GM23338 (cell line): ENCODE data around the gene SPAG16. TPM values are rescaled to one million over a fixed set of nuclear protein-coding genes. Genes with fewer than 3 reads are reported as not detected.
"Not testable (repeated sequence)": the region's sequence is repeated elsewhere in the genome, so short reads cannot be mapped to it uniquely, and the experiment has no call there.

ENCODE experiments used
- ATAC-seq: fragments of 200-7000 bp; cut with Tn5 transposase; 3 replicates; pipeline ENCODE4 v1.9.1; 2020
- DNase-seq: peaks from one replicate; pipeline ENCODE4 v3.0.0-alpha.2; 2015; ENCODE audit warnings: low spot score
- H2AFZ ChIP-seq: fragments of 200-600 bp; sonication (generic); 2 replicates; pipeline ENCODE4 v1.8.0; 2016; ENCODE audit warnings: antibody characterized with exemption, mild to moderate bottlenecking, moderate library complexity
- H3F3A ChIP-seq: fragments of 200-600 bp; sonication (generic); replicated peaks from 2 replicates; pipeline ENCODE4 v1.8.0; 2017; ENCODE audit warnings: antibody characterized with exemption, mixed run types, low read depth
- H3K27ac ChIP-seq: fragments of 200-600 bp; sonication (generic); 2 replicates; pipeline ENCODE4 v1.6.1; 2016; ENCODE audit warnings: low read depth
- H3K27me3 ChIP-seq: fragments of 200-600 bp; sonication (generic); 2 replicates; pipeline ENCODE4 v1.8.0; 2016; ENCODE audit warnings: mild to moderate bottlenecking, mixed run types, moderate library complexity; ENCODE audit not compliant: insufficient read depth
- H3K36me3 ChIP-seq: fragments of 200-600 bp; sonication (generic); 2 replicates; pipeline ENCODE4 v1.8.0; 2016; ENCODE audit warnings: mild to moderate bottlenecking; ENCODE audit not compliant: insufficient read depth
- H3K4me1 ChIP-seq: fragments of 200-600 bp; sonication (generic); 2 replicates; pipeline ENCODE4 v1.8.0; 2016; ENCODE audit warnings: mild to moderate bottlenecking, moderate library complexity; ENCODE audit not compliant: insufficient read depth
- H3K4me2 ChIP-seq: fragments of 200-600 bp; sonication (generic); 2 replicates; pipeline ENCODE4 v1.7.1; 2017; ENCODE audit warnings: mixed run types
- H3K4me3 ChIP-seq: fragments of 200-600 bp; sonication (generic); 2 replicates; pipeline ENCODE4 v1.6.1; 2016; ENCODE audit warnings: mixed run types
- H3K79me2 ChIP-seq: fragments of 200-600 bp; sonication (generic); replicated peaks from 2 replicates; pipeline ENCODE4 v1.8.0; 2017; ENCODE audit warnings: mild to moderate bottlenecking; ENCODE audit not compliant: insufficient read depth
- H3K9me2 ChIP-seq: fragments of 200-600 bp; sonication (generic); 2 replicates; pipeline ENCODE4 v1.8.0; 2017; ENCODE audit not compliant: insufficient read depth
- H4K20me1 ChIP-seq: fragments of 200-600 bp; sonication (generic); replicated peaks from 2 replicates; pipeline ENCODE4 v1.8.0; 2017; ENCODE audit warnings: mild to moderate bottlenecking; ENCODE audit not compliant: insufficient read depth
- H3K27ac Mint-ChIP-seq: 2 replicates; pipeline ENCODE4 v1.8.0; 2020; ENCODE audit warnings: inconsistent platforms, mild to moderate bottlenecking, moderate library complexity, mixed read lengths
- H3K27me3 Mint-ChIP-seq: 3 replicates; pipeline ENCODE4 v1.8.0; 2022; ENCODE audit warnings: low read depth, mild to moderate bottlenecking, moderate library complexity, mixed read lengths, inconsistent platforms; ENCODE audit not compliant: insufficient read depth, poor library complexity
- H3K36me3 Mint-ChIP-seq: 3 replicates; pipeline ENCODE4 v1.8.0; 2021; ENCODE audit warnings: low read depth, mild to moderate bottlenecking, inconsistent platforms, moderate library complexity, mixed read lengths
- H3K4me1 Mint-ChIP-seq: 3 replicates; pipeline ENCODE4 v1.8.0; 2020; ENCODE audit warnings: mild to moderate bottlenecking, inconsistent platforms, mixed read lengths
- H3K4me3 Mint-ChIP-seq: 3 replicates; pipeline ENCODE4 v1.8.0; 2021; ENCODE audit warnings: moderate library complexity, mild to moderate bottlenecking, inconsistent platforms, mixed read lengths
- H3K9me3 Mint-ChIP-seq: 3 replicates; pipeline ENCODE4 v1.8.0; 2020; ENCODE audit warnings: moderate library complexity, mild to moderate bottlenecking, inconsistent platforms, mixed read lengths
- CREB1 ChIP-seq: fragments of 250-450 bp; sonication (Bioruptor Pico); IDR thresholded peaks from 2 replicates; pipeline ENCODE4 v1.5.0; 2020; ENCODE audit warnings: low read depth, mild to moderate bottlenecking, moderate library complexity
- EZH2 ChIP-seq: fragments of 200-600 bp; sonication (generic); IDR thresholded peaks from one replicate; pipeline ENCODE4 v1.8.0; 2017; ENCODE audit warnings: antibody characterized with exemption, mild to moderate bottlenecking, low read depth; ENCODE audit not compliant: unreplicated experiment
- EZH2phosphoT487 ChIP-seq: fragments of 200-600 bp; sonication (generic); IDR thresholded peaks from one replicate; pipeline ENCODE4 v1.8.1; 2018; ENCODE audit warnings: antibody characterized with exemption; ENCODE audit not compliant: unreplicated experiment
- JUNB ChIP-seq: IDR thresholded peaks from one replicate; pipeline ENCODE4 v1.6.1; 2016; ENCODE audit warnings: antibody characterized with exemption; ENCODE audit not compliant: unreplicated experiment
- STAT1 ChIP-seq: IDR thresholded peaks from one replicate; pipeline ENCODE4 v1.6.1; 2016; ENCODE audit warnings: antibody characterized with exemption; ENCODE audit not compliant: unreplicated experiment
- ZNF114 ChIP-seq: fragments of 250-450 bp; sonication (Bioruptor Pico); IDR thresholded peaks from 2 replicates; pipeline ENCODE4 v1.5.0; 2020; ENCODE audit warnings: mild to moderate bottlenecking, moderate library complexity
- polyA plus RNA-seq: library from polyadenylated mRNA; unstranded; fragments of >200 nt; fragmentation: Nextera tagmentation; extraction: Ambion mirVana; gene quantifications from 2 replicates; pipeline ENCODE4 v1.2.1, GENCODE V29; 2016
- total RNA-seq: library from RNA; depleted of rRNA; stranded (reverse); fragments of >200 nt; shearing (Covaris generic); gene quantifications from 2 replicates; pipeline ENCODE4 v1.2.3, GENCODE V29; 2014
- TF ChIP-seq, protein P1 (sequence below): IDR thresholded peaks from one replicate; pipeline ENCODE4 v1.6.1; 2018; ENCODE audit warnings: antibody characterized with exemption; ENCODE audit not compliant: unreplicated experiment
- TF ChIP-seq, protein P2 (sequence below): fragments of 250-450 bp; sonication (Bioruptor Pico); IDR thresholded peaks from 2 replicates; pipeline ENCODE4 v1.5.0; 2020; ENCODE audit warnings: mild to moderate bottlenecking, moderate library complexity
- TF ChIP-seq, protein P3 (sequence below): IDR thresholded peaks from 2 replicates; pipeline ENCODE4 v1.6.1; 2016; ENCODE audit warnings: antibody characterized with exemption
- TF ChIP-seq, protein P4 (sequence below), 2 experiments: fragments of 200-600 bp in 1 of 2; sonication (generic) in 1 of 2; conservative IDR thresholded peaks; 2 replicates each; pipeline versions ENCODE4 v1.5.1 to v1.6.1; 2016 to 2017; ENCODE audit warnings: antibody characterized with exemption in 2 of 2, low read depth in 2 of 2, mild to moderate bottlenecking in 2 of 2, moderate library complexity in 1 of 2

The SPAG16 gene
- total and polyA plus RNA-seq, 2 experiments from 2014 or later, result 19.7 to 47.8 TPM

DNA sequence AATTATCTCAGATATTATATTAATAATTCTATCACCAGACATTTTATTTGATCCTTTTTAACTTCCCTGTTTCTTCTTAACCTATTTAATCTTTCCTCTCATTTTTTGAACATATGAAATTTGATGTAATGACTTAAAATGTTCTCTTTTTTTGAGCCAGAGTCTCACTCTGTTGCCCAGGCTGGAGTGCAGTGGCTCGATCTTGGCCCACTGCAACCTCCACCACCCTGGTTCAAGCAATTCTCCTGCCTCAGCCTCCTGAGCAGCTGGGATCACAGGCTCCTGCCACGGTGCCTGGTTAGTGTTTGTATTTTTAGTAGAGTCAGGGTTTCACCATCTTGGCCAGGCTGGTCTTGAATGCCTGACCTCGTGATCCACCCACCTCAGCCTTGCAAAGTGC, 404.6 kb downstream of the SPAG16 start:
- H3K4me1 ChIP-seq, result 0 out of 2 replicates have a peak, but pooled peaks cover 10% of the 10 kb centered on the region
- ATAC-seq, H3K36me3 ChIP-seq, H3F3A ChIP-seq, H3K4me3 ChIP-seq, DNase-seq, H2AFZ ChIP-seq, H3K9me2 ChIP-seq, H4K20me1 ChIP-seq, H3K79me2 ChIP-seq, H3K4me2 ChIP-seq, H3K27me3 ChIP-seq, H3K27me3 Mint-ChIP-seq, H3K4me3 Mint-ChIP-seq: not testable (repeated sequence)
- Mint-ChIP-seq H3K4me1 (peaks cover 22% of the 10 kb centered on the region), H3K27ac (peak overlapping the region; percentile 93), H3K36me3 (peaks cover 56% of the 10 kb centered on the region), H3K9me3 (peaks cover 34% of the 10 kb centered on the region)
- H3K27ac ChIP-seq, result peak overlapping the region; percentile 70

DNA sequence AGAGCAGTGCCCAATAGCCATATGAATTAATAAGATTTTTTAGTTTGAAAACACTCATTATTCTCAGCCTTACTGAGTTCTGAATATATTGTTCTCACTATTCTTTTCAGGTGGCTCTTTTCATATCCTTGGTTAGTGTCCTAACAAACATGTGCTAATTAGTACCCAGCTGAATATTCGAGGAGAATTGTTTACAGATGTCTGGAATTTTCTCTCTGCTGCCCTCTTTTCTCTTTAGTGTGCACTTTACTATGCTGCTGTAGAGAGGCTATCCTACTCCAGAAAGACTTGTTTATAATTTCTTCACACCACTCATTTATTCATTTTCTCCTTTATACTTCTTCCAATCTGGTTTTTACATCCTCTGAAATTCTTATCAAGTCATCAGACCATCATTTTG, 405.3 kb downstream of the SPAG16 start:
- no peak overlapping the region for H3K27ac Mint-ChIP-seq
- H4K20me1 ChIP-seq, result no peaks in the 10 kb centered on the region
- H2AFZ ChIP-seq, result no peak overlapping the region
- TF ChIP-seq, protein P1, sequence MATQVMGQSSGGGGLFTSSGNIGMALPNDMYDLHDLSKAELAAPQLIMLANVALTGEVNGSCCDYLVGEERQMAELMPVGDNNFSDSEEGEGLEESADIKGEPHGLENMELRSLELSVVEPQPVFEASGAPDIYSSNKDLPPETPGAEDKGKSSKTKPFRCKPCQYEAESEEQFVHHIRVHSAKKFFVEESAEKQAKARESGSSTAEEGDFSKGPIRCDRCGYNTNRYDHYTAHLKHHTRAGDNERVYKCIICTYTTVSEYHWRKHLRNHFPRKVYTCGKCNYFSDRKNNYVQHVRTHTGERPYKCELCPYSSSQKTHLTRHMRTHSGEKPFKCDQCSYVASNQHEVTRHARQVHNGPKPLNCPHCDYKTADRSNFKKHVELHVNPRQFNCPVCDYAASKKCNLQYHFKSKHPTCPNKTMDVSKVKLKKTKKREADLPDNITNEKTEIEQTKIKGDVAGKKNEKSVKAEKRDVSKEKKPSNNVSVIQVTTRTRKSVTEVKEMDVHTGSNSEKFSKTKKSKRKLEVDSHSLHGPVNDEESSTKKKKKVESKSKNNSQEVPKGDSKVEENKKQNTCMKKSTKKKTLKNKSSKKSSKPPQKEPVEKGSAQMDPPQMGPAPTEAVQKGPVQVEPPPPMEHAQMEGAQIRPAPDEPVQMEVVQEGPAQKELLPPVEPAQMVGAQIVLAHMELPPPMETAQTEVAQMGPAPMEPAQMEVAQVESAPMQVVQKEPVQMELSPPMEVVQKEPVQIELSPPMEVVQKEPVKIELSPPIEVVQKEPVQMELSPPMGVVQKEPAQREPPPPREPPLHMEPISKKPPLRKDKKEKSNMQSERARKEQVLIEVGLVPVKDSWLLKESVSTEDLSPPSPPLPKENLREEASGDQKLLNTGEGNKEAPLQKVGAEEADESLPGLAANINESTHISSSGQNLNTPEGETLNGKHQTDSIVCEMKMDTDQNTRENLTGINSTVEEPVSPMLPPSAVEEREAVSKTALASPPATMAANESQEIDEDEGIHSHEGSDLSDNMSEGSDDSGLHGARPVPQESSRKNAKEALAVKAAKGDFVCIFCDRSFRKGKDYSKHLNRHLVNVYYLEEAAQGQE, result no peak
- TF ChIP-seq JUNB, result no peak
- TF ChIP-seq, protein P2, sequence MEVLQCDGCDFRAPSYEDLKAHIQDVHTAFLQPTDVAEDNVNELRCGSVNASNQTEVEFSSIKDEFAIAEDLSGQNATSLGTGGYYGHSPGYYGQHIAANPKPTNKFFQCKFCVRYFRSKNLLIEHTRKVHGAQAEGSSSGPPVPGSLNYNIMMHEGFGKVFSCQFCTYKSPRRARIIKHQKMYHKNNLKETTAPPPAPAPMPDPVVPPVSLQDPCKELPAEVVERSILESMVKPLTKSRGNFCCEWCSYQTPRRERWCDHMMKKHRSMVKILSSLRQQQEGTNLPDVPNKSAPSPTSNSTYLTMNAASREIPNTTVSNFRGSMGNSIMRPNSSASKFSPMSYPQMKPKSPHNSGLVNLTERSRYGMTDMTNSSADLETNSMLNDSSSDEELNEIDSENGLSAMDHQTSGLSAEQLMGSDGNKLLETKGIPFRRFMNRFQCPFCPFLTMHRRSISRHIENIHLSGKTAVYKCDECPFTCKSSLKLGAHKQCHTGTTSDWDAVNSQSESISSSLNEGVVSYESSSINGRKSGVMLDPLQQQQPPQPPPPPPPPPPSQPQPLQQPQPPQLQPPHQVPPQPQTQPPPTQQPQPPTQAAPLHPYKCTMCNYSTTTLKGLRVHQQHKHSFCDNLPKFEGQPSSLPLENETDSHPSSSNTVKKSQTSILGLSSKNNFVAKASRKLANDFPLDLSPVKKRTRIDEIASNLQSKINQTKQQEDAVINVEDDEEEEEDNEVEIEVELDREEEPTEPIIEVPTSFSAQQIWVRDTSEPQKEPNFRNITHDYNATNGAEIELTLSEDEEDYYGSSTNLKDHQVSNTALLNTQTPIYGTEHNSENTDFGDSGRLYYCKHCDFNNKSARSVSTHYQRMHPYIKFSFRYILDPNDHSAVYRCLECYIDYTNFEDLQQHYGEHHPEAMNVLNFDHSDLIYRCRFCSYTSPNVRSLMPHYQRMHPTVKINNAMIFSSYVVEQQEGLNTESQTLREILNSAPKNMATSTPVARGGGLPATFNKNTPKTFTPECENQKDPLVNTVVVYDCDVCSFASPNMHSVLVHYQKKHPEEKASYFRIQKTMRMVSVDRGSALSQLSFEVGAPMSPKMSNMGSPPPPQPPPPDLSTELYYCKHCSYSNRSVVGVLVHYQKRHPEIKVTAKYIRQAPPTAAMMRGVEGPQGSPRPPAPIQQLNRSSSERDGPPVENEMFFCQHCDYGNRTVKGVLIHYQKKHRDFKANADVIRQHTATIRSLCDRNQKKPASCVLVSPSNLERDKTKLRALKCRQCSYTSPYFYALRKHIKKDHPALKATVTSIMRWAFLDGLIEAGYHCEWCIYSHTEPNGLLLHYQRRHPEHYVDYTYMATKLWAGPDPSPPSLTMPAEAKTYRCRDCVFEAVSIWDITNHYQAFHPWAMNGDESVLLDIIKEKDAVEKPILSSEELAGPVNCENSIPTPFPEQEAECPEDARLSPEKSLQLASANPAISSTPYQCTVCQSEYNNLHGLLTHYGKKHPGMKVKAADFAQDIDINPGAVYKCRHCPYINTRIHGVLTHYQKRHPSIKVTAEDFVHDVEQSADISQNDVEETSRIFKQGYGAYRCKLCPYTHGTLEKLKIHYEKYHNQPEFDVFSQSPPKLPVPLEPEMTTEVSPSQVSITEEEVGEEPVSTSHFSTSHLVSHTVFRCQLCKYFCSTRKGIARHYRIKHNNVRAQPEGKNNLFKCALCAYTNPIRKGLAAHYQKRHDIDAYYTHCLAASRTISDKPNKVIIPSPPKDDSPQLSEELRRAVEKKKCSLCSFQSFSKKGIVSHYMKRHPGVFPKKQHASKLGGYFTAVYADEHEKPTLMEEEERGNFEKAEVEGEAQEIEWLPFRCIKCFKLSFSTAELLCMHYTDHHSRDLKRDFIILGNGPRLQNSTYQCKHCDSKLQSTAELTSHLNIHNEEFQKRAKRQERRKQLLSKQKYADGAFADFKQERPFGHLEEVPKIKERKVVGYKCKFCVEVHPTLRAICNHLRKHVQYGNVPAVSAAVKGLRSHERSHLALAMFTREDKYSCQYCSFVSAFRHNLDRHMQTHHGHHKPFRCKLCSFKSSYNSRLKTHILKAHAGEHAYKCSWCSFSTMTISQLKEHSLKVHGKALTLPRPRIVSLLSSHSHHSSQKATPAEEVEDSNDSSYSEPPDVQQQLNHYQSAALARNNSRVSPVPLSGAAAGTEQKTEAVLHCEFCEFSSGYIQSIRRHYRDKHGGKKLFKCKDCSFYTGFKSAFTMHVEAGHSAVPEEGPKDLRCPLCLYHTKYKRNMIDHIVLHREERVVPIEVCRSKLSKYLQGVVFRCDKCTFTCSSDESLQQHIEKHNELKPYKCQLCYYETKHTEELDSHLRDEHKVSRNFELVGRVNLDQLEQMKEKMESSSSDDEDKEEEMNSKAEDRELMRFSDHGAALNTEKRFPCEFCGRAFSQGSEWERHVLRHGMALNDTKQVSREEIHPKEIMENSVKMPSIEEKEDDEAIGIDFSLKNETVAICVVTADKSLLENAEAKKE (CRISPR knock-in tag), result no peak
- TF ChIP-seq EZH2, result no peak
- TF ChIP-seq, protein P3, sequence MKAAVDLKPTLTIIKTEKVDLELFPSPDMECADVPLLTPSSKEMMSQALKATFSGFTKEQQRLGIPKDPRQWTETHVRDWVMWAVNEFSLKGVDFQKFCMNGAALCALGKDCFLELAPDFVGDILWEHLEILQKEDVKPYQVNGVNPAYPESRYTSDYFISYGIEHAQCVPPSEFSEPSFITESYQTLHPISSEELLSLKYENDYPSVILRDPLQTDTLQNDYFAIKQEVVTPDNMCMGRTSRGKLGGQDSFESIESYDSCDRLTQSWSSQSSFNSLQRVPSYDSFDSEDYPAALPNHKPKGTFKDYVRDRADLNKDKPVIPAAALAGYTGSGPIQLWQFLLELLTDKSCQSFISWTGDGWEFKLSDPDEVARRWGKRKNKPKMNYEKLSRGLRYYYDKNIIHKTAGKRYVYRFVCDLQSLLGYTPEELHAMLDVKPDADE, result no peak
- no peak for TF ChIP-seq CREB1 (CRISPR knock-in tag)
- TF ChIP-seq EZH2phosphoT487, result no peak
- TF ChIP-seq ZNF114, result no peak
- TF ChIP-seq, protein P4, sequence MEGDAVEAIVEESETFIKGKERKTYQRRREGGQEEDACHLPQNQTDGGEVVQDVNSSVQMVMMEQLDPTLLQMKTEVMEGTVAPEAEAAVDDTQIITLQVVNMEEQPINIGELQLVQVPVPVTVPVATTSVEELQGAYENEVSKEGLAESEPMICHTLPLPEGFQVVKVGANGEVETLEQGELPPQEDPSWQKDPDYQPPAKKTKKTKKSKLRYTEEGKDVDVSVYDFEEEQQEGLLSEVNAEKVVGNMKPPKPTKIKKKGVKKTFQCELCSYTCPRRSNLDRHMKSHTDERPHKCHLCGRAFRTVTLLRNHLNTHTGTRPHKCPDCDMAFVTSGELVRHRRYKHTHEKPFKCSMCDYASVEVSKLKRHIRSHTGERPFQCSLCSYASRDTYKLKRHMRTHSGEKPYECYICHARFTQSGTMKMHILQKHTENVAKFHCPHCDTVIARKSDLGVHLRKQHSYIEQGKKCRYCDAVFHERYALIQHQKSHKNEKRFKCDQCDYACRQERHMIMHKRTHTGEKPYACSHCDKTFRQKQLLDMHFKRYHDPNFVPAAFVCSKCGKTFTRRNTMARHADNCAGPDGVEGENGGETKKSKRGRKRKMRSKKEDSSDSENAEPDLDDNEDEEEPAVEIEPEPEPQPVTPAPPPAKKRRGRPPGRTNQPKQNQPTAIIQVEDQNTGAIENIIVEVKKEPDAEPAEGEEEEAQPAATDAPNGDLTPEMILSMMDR (conservative IDR thresholded peaks at IDR 0.05; ENCODE audit: low read depth in 2 of 2), result no peak
- TF ChIP-seq STAT1, result no peak
- no peak overlapping the region for H3K4me3 Mint-ChIP-seq
- H3K27ac ChIP-seq, result peak overlapping the region; percentile 56
- 0 out of 2 replicates have a peak, but pooled peaks cover 10% of the 10 kb centered on the region for H3K4me1 ChIP-seq
- no peaks in the 10 kb centered on the region for H3K79me2 ChIP-seq
- H3F3A ChIP-seq, result no peaks in the 10 kb centered on the region
- H3K9me3 Mint-ChIP-seq, result peaks cover 34% of the 10 kb centered on the region
- no peaks in the 10 kb centered on the region for H3K36me3 ChIP-seq
- H3K4me3 ChIP-seq, result no peak overlapping the region
- no peak overlapping the region for H3K4me2 ChIP-seq
- H3K9me2 ChIP-seq, result peaks cover 8% of the 10 kb centered on the region
- H3K36me3 Mint-ChIP-seq, result peaks cover 55% of the 10 kb centered on the region
- no peak; the same call in 2 of the 3 replicates for ATAC-seq
- H3K4me1 Mint-ChIP-seq, result peaks cover 22% of the 10 kb centered on the region
- peaks cover 3% of the 10 kb centered on the region for H3K27me3 Mint-ChIP-seq
- H3K27me3 ChIP-seq, result no peaks in the 10 kb centered on the region
- peak; percentile 21 for DNase-seq
